Stimulated activated CD4-positive, alpha-beta T cell treated with anti-CD3 and anti-CD28 coated beads, Interleukin-1b, Interleukin-23, amount 100 ng/mL, for 24 hours (primary cell): ENCODE data around the gene MTFP1.
"Not testable (repeated sequence)": the region's sequence is repeated elsewhere in the genome, so short reads cannot be mapped to it uniquely, and the experiment has no call there.

Experiments used
- DNase-seq, 4 experiments: peaks; one replicate each; pipeline ENCODE4 v3.0.0-alpha.2; 2020; ENCODE audit warnings: low read depth in 4 of 4, low spot score in 1 of 4

MTFP1 gene

GRCh38 chr22:30425327-30425615 is 297 bp upstream of the MTFP1 start:
- no peak for DNase-seq

DNA sequence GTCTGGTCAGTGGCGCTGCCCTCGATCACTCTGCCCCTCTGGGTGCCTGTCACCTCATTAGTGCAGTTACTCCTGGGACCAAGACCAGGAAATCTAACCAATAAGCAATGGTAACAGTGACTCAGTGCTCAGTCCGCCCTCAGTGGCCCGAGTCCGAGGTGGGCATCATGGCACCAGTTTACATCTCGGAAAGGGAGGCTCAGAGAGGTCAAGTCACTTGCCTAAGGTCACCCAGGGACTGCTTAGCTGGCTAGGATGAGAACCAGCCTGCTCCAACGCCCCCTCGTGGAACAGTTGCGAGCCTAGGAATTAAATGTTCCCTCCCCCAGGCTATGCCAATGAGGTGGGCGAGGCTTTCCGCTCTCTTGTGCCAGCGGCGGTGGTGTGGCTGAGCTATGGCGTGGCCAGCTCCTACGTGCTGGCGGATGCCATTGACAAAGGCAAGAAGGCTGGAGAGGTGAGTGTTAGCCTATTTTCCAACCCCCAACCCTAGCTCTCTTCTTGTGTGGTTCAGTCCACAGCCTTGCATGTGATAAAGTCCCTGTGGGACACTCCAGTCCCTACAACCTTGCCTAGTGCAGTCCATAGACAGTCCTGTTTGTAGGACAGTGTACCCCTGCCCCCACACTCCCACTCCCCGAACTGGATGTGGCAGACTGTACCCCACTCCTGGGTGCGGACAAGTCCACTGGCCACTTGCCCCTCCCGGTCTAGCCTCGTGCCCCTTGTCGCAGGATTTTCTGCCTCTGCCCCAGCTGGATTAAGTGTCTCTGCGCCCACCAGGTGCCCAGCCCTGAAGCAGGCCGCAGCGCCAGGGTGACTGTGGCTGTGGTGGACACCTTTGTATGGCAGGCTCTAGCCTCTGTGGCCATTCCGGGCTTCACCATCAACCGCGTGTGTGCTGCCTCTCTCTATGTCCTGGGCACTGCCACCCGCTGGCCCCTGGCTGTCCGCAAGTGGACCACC is 1.1 kb downstream of the MTFP1 start:
- DNase-seq: peak; percentile 70 to 90 (median 78)

DNA sequence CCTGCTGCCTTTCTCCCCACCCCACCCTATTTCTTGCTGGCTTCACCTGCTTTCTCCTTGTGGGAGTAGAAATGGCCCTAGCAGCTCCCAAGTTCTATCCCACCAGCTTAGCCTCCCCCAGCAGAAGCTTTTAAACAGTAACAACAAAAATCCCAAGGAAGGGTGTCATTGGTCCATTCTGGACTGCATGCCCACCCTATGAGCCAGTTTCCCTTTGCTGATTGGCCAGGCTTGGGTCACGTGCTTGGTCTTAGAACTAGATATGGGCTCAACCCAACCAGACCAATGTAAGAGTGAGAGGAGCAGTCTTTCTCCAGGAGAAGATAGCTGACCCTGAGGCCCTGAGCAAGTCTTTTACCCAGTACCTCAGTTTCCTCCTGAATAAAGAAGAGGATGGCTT is 2.3 kb downstream of the MTFP1 start:
- DNase-seq: no peak

DNA sequence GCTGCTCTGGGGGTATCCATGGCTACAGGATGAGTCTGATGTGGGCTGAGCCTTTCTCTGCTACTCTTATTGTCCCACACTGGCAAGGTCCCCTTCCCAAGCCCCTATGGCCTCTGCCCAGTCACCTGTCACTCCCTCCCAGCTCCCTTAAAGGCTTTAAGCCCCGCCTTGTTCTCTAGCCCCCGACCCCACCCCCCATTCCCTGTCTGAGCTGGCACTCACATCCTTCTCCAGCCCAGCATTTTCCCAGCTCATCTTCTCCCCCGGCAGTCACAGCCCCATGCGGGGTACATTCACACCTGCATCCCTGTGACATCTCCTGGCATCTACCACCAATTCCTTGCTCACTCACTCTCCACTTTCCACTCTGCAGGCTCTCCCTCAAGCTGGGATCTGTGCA is 4.3 kb downstream of the MTFP1 start:
- DNase-seq: no peak

DNA sequence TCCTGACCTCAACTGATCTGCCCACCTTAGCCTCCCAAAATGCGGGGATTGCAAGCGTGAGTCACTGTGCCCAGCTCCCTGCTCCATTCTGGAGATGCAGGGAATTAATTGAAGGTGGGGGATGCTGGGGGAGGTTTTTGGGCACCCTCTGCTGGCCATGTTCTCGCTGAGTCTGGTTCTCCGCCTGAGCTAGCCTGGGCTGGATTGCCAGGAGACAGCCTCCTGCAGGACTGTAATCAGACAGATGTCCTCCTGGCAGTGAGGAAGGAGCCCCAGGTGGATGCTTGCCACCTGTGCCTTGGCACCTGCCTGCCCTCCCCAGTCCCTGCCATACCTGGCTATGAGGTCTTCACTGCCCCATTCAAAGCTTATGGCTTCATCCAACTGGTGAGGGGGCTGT is 5.4 kb downstream of the MTFP1 start:
- no peak for DNase-seq

DNA sequence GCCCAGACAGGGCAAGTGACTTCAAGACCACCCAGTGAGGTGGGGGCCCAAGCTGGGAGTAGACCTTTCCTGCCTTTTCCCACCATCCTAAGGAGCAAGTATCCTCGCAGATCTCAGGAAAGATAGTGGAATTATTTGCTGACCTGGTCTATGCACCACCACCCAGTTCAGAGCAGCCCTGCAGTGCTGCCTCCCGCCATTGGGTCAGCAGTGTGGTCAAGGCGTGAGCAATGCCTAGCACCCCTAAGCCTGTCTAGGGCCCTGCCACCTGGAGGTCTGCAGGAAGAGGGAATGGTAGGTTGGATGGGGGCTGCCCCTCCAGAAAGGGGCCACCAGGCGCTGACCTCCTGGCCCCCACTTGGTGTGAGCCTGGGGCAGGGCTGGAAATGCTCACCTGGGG is 6.5 kb downstream of the MTFP1 start:
- no peak for DNase-seq

- DNase-seq: no peak
Observed at GRCh38 chr22:30432520-30432919, 7.0 kb downstream of the MTFP1 start.

GRCh38 chr22:30433227-30433626 is 7.7 kb downstream of the MTFP1 start:
- no peak for DNase-seq

DNA sequence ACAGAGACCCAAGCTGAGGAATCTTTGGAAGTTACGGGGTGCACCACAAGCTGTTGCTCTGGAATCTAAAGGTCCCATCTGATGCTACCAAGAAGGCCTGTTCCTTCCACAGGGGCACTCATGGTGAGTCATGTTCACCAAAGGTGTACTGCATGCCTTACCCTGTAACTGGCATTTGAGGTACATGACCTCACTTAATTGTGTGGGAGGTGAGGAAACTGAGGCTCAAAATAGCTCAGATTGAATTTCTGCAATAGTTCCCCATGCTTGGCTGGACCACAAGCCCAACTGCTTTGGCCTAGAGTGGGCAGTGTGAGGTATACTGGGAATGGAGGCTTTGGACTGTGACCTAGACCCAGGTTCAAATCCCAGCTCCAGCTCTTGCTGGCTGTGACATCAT is 8.2 kb downstream of the MTFP1 start:
- DNase-seq: no peak

DNA sequence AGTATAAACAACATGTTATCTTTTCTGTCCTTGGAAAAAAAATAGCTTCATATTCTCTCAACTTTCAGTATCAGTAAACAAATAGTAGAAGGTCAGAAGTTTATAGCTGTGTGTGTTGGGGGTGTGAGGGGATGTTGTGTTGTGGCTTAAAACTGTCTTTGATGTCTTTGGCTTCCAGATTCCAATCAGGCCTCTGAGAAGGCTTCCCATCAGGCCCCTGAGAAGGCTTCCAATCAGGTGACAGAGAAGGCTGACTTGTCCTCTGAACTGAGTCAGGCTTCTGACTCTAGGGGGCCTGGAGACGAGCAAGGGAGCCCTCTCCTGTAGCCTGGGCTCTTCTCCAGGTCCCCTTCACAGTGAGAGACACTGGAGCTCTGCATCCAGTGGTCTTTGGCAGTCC is 9.3 kb downstream of the MTFP1 start:
- no peak for DNase-seq

GRCh38 chr22:30435674-30436126 is 10.1 kb downstream of the MTFP1 start:
- DNase-seq: peak; percentile 33 to 66 (median 45)

- no peak for DNase-seq
Observed at GRCh38 chr22:30436196-30436595, 10.6 kb downstream of the MTFP1 start.

DNA sequence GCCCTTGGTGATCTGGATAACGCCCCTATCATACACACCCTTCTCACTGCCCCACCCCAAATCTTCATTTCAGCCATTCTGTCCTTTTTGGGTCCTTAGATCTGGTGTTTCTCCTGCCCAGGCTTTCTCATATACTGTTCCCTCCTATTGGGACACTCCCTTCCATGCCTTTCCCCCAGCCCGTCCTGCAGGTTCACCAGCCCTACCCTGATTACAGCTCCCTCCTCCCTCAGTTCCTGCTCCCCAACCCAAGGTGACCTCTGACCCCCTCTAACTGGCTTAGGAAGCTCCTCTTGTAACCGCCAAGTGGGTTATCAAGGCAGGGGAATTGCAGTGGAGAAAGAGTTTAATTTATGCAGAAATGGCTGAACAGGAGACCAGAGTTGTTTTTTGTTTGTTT is 13.0 kb downstream of the MTFP1 start:
- no peak for DNase-seq

- no peak for DNase-seq
Observed at GRCh38 chr22:30439226-30439625, 13.7 kb downstream of the MTFP1 start.

DNA sequence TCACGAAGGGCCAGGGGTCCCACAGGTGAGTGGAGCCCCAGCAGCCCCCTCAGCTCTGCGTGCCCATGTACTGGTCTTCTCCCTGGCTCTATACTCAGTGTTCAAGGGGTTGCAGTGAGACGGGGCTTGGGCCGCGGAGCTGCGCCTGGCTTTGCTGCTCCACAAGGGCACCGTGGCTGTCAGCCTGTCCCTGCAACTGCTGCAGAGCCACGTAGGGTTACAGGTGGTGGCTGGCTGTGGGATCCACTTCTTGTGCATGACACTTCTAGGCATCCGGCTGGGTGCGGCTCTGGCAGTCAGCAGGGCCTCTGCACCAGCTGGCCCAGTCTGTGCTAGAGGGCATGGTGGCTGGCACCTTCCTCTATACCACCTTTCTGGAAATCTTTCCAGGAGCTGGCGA is 14.3 kb downstream of the MTFP1 start:
- DNase-seq: no peak

DNA sequence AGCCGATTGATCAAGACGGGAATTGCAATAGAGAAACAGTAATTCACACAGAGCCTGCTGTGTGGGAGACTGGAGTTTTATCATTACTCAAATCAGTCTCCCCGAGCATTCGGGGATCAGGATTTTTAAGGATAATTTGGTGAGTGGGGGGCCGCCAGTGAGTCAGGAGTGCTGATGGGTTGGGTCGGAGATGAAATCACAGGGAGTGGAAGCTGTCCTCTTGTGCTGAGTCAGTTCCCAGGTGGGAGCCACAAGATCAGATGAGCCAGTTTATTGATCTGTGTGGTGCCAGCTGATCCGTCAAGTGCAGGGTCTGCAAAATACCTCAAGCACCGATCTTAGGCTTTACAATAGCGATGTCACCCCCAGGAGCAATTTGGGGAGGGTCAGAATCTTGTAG is 15.5 kb downstream of the MTFP1 start:
- no peak for DNase-seq

DNA sequence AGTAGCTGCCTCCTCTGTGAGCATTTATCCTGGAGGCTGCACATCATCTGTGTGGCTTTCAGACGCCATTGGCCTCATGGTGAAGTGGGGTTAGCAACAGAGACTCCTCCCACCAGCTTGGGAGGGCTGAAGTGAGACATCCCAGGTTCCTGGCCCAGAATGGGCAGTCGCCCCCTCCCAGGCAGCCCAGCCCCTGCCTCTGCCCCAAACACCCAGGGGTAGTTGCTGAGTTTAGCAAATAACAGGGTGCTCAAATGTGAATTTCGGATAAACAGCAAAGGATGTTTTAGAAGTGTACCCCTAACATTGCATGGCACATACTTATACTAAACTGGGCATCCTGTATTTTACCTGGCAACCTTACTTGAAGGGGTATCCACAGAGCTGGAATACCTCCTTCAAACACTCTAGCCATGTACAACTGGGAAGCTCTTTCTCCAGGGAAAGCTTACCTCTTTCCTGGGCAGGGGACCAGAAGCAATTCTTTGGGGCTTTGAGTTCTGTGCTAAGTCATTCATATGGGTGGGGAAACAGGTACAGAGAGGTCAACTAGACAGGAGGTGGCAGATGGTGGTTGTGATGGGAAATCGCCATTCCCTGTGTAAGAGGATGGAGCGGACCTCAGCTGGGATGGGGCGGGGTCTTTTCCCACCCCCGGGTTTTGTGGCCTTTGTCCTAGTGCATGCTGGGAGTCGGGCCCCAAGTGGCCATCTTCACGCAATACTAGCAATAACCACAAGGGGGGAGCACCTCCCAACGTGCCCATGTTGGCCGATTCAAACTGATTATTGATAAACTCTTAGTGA is 19.3 kb downstream of the MTFP1 start:
- DNase-seq: peak in 1 of 4 experiments; percentile 50

DNA sequence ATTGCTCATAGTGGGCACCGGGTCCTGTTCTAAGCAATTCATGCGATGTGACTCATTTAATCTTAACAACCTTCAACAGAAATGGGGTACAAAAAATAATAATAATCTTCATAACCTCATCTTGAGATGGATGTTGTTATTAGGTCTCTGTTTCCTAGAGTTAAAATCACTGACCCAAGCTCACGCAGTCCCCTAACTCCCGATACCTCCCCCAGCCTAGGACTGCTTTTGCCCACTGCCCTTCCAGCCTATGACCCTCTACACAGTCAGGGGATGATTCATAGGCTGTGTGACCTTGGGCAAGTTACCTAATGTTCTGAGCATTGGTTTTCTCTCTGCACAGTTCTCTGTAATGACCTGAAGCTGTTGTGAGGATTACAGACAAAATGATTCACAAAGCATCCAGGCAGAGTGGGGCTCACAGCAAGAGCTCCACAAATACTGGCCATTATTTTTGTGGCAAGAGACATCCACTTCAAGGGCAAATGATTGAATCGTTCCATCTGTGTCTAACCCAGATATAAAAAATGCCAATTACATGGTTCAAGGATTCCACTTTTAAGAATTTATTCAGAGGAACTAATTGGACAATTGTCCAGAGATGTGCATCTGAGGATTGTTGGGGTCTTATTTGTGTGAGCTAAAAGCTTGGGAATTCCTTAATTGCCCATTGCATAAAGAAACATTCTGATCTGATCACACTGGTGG is 20.0 kb downstream of the MTFP1 start:
- DNase-seq: no peak

GRCh38 chr22:30447656-30448055 is 22.1 kb downstream of the MTFP1 start:
- no peak for DNase-seq

GRCh38 chr22:30451488-30451887 is 25.9 kb downstream of the MTFP1 start:
- not testable (repeated sequence) for DNase-seq

GRCh38 chr22:30452861-30453260 is 27.3 kb downstream of the MTFP1 start:
- no peak for DNase-seq
